ENCODE results near the gene THSD7B.

THSD7B gene, protein sequence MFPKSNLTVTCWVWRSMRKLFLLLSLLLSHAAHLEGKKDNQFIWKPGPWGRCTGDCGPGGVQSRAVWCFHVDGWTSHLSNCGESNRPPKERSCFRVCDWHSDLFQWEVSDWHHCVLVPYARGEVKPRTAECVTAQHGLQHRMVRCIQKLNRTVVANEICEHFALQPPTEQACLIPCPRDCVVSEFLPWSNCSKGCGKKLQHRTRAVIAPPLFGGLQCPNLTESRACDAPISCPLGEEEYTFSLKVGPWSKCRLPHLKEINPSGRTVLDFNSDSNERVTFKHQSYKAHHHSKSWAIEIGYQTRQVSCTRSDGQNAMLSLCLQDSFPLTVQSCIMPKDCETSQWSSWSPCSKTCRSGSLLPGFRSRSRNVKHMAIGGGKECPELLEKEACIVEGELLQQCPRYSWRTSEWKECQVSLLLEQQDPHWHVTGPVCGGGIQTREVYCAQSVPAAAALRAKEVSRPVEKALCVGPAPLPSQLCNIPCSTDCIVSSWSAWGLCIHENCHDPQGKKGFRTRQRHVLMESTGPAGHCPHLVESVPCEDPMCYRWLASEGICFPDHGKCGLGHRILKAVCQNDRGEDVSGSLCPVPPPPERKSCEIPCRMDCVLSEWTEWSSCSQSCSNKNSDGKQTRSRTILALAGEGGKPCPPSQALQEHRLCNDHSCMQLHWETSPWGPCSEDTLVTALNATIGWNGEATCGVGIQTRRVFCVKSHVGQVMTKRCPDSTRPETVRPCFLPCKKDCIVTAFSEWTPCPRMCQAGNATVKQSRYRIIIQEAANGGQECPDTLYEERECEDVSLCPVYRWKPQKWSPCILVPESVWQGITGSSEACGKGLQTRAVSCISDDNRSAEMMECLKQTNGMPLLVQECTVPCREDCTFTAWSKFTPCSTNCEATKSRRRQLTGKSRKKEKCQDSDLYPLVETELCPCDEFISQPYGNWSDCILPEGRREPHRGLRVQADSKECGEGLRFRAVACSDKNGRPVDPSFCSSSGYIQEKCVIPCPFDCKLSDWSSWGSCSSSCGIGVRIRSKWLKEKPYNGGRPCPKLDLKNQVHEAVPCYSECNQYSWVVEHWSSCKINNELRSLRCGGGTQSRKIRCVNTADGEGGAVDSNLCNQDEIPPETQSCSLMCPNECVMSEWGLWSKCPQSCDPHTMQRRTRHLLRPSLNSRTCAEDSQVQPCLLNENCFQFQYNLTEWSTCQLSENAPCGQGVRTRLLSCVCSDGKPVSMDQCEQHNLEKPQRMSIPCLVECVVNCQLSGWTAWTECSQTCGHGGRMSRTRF (N-terminal part only)

DNA sequence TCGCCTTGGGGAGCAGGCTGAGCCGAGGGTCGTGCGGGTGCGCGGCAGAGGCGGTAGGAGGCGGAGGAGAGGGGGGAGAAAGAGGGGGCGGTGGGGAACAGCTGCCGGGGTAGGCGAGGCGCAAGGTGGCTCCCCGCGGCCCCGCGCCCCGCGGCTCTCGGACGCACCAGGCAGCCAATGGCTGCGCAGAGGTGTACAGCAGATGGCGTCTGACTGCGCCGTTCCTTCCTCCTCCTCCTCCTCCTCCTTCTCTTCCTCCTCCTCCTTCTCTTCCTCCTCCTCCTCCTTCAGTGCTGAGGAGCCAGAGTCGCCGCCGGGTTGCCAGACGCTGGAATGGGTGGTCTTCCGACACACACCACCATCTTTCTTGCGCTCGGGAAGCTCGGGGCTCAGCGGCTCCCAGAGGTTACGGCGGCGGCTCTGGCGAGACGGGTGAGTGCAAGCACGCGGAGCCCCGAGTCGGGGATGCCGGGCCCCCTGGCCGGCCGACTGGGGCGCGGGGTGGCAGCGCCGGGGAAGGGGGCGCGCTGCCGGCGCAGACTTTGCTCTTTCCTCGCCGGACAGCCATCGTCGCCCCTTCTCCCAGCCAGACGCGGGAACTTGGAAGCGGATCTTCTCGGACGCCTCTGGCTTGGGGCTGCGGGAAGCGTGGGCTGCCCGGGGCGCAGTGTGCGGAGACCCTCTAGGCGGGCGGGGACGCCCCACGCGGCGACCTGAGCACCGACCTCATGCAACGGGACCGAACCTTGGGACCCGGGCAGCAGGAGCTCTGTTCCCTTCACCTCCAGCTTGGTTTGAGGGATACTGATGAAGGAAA, at the start of gene THSD7B:
Gene THSD7B, plus strand, starts transcription at position 290 of the 817 bp plus-strand sequence. CDS start 116,634 bp downstream, outside the sequence.
- TF ChIP-seq, protein P1, sequence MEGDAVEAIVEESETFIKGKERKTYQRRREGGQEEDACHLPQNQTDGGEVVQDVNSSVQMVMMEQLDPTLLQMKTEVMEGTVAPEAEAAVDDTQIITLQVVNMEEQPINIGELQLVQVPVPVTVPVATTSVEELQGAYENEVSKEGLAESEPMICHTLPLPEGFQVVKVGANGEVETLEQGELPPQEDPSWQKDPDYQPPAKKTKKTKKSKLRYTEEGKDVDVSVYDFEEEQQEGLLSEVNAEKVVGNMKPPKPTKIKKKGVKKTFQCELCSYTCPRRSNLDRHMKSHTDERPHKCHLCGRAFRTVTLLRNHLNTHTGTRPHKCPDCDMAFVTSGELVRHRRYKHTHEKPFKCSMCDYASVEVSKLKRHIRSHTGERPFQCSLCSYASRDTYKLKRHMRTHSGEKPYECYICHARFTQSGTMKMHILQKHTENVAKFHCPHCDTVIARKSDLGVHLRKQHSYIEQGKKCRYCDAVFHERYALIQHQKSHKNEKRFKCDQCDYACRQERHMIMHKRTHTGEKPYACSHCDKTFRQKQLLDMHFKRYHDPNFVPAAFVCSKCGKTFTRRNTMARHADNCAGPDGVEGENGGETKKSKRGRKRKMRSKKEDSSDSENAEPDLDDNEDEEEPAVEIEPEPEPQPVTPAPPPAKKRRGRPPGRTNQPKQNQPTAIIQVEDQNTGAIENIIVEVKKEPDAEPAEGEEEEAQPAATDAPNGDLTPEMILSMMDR (conservative IDR thresholded peaks at IDR 0.05) = no peak
- H3K27ac ChIP-seq = no peak within 1 kb of the TSS

DNA sequence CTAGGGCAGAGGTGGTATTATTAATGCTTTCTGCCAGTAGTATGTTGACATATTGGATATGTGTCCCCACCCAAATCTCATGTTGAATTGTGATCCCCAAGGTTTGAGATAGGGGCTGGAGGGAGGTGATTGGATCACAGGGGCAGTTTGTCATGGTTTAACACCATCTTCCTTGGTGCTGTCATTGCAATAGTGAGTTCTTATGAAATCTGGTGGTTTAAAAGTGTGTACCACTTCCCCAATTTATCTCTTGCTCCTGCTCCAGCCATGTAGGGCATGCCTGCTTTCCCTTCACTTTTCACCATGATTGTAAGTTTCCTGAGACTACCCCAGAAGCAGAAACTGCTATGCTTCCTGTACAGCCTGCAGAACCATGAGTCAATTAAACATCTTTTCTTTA, 47.1 kb upstream of the THSD7B start:
- H3K27ac ChIP-seq = no peak overlapping the region
- TF ChIP-seq, protein P1 (conservative IDR thresholded peaks at IDR 0.05) = no peak

DNA sequence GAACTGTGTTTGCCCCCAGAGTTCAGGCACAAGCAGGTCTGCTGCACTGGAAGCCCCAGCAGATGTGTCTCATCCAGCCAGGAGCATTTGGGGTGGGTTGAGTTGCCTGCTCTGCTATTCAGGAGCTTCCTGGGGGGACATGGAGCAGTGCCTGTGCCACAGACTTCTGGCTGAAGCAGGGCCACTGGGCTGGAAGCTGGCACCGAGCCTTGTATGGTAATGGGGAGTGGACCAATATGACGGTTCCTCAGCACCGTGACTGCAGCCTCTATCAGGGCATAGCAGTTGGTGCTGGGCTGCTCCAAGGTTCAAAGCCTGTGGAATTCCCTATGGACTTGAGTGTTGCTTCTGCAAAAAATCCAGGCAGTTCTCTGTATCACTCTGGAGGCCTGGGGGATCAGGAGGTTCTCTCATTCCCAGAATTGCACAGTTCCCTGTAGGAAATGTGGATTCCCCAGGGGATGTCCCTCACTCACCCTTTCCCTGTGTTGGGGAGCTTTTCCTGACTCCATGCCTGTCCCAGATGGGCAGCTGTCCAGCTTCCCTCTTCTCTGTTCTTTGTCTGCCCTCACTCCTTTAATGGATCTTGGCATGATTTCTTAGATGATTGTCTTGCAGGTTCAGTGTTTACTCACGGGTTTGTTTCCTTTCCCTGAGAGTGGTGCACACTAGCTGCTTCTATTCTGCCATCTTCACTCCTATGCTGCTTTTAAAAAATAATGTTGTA, 37.2 kb upstream of the THSD7B start:
- H3K27ac ChIP-seq = no peak overlapping the region
- TF ChIP-seq, protein P1 (conservative IDR thresholded peaks at IDR 0.05) = no peak

DNA sequence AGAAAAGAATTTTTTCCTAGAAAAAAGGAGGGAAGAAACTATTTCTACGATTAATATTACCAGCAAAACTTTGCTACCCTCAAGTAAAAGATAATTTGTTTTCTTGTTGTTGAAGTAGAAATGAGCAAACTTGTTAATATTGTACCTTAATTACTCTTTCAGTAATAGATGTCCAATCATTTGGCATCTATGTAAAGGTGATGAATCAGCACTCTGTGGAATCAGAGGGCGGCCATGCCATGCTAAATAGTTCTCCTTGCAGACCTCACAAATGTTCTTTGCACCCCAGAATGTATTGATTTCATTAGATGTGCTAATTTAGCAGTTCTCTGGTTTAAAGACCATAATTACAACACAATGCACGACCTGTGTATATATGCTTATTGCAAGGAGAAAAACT, 29.1 kb upstream of the THSD7B start:
- TF ChIP-seq, protein P1 (conservative IDR thresholded peaks at IDR 0.05) = no peak
- H3K27ac ChIP-seq = no peak overlapping the region

DNA sequence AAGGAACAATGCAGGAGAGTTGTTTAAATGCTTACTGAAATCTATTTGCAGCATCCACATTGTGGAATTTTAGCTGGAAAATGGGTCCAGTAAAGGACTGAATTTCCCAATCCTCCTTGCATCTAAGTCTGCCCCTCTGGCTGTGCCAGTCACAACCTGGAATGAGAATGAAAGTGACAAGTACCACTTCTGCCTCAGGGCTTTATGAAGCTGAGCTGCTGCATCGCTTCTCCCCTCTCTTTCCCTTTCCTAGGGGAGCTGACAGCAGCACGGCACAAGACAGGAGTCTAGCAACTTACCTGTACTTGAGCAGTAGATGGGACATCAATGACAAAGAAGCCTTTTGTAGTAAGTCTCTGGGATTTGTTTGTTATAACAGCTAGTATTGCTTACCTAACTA, 27.3 kb upstream of the THSD7B start:
- no peak overlapping the region for H3K27ac ChIP-seq
- TF ChIP-seq, protein P1 (conservative IDR thresholded peaks at IDR 0.05) = no peak

DNA sequence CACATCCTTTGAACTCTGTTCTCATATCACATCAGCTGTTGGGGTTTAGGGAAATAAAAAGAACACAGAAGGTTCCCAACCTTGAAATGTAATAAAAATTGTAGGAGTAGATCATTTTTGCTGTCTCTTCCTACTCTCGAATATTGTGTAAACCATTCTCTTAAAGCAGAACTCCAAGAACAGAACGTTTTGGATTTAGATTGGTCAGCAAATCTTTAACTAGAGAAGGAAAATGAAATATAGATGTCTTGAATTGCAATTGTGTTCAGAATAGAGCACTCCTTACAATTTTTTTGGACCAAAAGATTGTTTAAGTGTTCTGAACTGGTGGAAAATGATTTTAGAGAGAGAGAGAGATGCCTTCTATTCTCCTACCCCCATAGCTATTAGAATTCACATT, 23.9 kb upstream of the THSD7B start:
- TF ChIP-seq, protein P1 (conservative IDR thresholded peaks at IDR 0.05) = no peak
- no peak overlapping the region for H3K27ac ChIP-seq
